ENCODE results near the gene ODC1.

DNA sequence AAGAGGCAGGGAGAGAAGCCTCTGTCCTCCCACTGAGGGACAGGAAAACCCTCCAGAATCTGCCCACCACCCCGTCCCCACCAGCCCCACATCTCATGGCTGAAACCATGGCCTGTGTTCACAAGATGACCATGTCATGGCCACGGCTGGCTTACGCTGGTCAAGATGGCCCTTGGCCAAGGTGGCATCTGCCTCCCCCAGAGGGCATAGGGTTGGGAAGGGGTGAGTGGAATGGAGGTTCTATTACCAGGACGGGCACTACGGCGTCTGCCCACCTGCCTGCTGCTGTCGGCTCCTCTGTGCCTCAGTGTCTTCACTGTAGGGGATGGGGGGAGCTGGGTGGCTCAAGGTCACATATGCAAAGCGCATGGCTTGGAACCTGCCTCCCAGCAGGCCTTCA, 19.8 kb downstream of the ODC1 start:
- TF ChIP-seq CTCF (IDR thresholded peaks at IDR 0.05 in 2 of 3, conservative IDR thresholded peaks at IDR 0.05 in 1 of 3; ENCODE audit: borderline replicate concordance in 1 of 3, insufficient read depth in 1 of 3, low read depth in 2 of 3, low read length in 2 of 3) (no peak), EZH2 (IDR thresholded peaks at IDR 0.05) (no peak), POLR2A (IDR thresholded peaks at IDR 0.05; ENCODE audit: borderline replicate concordance, extremely low read depth, insufficient read depth, insufficient read length) (no peak), YY1 (IDR thresholded peaks at IDR 0.05; ENCODE audit: extremely low read depth, insufficient replicate concordance, low read depth, low read length) (no peak), JUND (IDR thresholded peaks at IDR 0.05) (no peak), ELF1 (IDR thresholded peaks at IDR 0.05; ENCODE audit: borderline replicate concordance, low read depth) (no peak), POLR2AphosphoS5 (IDR thresholded peaks at IDR 0.05; ENCODE audit: low read depth, low read length) (no peak; the same call in 1 of the 2 replicates), SP1 (IDR thresholded peaks at IDR 0.05; ENCODE audit: low read depth) (no peak), ZNF274 (IDR thresholded peaks at IDR 0.05; ENCODE audit: low read depth, low read length) (no peak), SIN3A (IDR thresholded peaks at IDR 0.05; ENCODE audit: low read depth) (no peak)
- TF ChIP-seq, protein P1, sequence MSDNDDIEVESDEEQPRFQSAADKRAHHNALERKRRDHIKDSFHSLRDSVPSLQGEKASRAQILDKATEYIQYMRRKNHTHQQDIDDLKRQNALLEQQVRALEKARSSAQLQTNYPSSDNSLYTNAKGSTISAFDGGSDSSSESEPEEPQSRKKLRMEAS (IDR thresholded peaks at IDR 0.05) = no peak
